ENCODE results near the gene RAI1. TPM values are rescaled to one million over a fixed set of nuclear protein-coding genes. Genes with fewer than 3 reads are reported as not detected.
A peak's percentile ranks its signal among the peaks of the same experiment; 100 is the strongest.

Gene RAI1
- total and polyA plus RNA-seq, 2 of the 8 experiments (the other 6 are each of a cell fraction or from before 2014, with no cell fraction given): 0.39 to 1.2 TPM

DNA sequence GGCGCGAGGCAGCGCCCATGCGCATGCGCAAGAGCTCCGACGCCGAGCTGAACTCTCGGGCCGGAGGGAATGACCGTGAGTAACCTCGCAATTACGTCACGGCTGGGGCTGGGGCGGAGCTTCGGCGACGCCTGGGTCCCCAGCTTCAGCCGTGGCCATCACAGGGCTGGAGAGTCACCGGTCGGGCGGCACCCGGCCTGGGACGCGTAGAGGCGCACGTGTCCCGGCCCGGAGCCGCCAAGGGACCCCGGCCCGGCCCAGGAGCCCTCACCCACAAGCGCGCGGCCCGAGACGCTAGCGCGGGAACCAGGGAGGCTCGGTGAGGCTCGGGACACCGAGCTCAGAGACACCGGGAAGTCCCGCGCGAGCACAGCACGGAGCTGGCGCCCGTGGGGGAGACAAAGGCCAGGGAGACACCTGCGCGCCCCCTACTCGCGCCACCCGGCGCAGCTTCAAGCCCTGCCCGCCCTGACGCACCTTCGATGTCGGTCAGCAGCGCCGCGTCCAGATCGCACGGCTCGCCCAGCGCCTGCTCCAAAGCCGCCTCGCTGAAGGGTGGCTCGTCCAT is 155.1 kb downstream of the RAI1 start (continued):
- TF ChIP-seq, protein P1, sequence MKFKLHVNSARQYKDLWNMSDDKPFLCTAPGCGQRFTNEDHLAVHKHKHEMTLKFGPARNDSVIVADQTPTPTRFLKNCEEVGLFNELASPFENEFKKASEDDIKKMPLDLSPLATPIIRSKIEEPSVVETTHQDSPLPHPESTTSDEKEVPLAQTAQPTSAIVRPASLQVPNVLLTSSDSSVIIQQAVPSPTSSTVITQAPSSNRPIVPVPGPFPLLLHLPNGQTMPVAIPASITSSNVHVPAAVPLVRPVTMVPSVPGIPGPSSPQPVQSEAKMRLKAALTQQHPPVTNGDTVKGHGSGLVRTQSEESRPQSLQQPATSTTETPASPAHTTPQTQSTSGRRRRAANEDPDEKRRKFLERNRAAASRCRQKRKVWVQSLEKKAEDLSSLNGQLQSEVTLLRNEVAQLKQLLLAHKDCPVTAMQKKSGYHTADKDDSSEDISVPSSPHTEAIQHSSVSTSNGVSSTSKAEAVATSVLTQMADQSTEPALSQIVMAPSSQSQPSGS (IDR thresholded peaks at IDR 0.05; ENCODE audit: low read length): peak; percentile 95
- TF ChIP-seq EP300 (IDR thresholded peaks at IDR 0.05; ENCODE audit: borderline replicate concordance in 1 of 2, low read depth in 2 of 2, low read length in 2 of 2): peak in 1 of 2 experiments; percentile 5; a peak in 1 of 3 replicates
- TF ChIP-seq TAF1 (IDR thresholded peaks at IDR 0.05; ENCODE audit: low read depth, low read length): peak; percentile 96
- TF ChIP-seq SIN3A (conservative IDR thresholded peaks at IDR 0.05 in 1 of 2, IDR thresholded peaks at IDR 0.05 in 1 of 2; ENCODE audit: low read depth in 1 of 2, low read length in 2 of 2): peak in 1 of 2 experiments; percentile 64; a peak in 2 of 4 replicates
- TF ChIP-seq TCF12 (IDR thresholded peaks at IDR 0.05; ENCODE audit: low read depth, low read length): 0 out of 2 replicates have a peak, but pooled peaks have one; percentile 38
- TF ChIP-seq, protein P2, sequence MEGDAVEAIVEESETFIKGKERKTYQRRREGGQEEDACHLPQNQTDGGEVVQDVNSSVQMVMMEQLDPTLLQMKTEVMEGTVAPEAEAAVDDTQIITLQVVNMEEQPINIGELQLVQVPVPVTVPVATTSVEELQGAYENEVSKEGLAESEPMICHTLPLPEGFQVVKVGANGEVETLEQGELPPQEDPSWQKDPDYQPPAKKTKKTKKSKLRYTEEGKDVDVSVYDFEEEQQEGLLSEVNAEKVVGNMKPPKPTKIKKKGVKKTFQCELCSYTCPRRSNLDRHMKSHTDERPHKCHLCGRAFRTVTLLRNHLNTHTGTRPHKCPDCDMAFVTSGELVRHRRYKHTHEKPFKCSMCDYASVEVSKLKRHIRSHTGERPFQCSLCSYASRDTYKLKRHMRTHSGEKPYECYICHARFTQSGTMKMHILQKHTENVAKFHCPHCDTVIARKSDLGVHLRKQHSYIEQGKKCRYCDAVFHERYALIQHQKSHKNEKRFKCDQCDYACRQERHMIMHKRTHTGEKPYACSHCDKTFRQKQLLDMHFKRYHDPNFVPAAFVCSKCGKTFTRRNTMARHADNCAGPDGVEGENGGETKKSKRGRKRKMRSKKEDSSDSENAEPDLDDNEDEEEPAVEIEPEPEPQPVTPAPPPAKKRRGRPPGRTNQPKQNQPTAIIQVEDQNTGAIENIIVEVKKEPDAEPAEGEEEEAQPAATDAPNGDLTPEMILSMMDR (IDR thresholded peaks at IDR 0.05; ENCODE audit: control extremely low read depth in 1 of 3, insufficient read depth in 1 of 3, low read depth in 1 of 3, low read length in 3 of 3): no peak
- TF ChIP-seq POLR2AphosphoS5 (IDR thresholded peaks at IDR 0.05; ENCODE audit: low read depth, low read length): peak; percentile 95
- peak; percentile 87 for TF ChIP-seq CREB1 (IDR thresholded peaks at IDR 0.05)
- no peak; the same call in 1 of the 2 replicates for TF ChIP-seq SP4 (IDR thresholded peaks at IDR 0.05; ENCODE audit: low read length)
- TF ChIP-seq, protein P3, sequence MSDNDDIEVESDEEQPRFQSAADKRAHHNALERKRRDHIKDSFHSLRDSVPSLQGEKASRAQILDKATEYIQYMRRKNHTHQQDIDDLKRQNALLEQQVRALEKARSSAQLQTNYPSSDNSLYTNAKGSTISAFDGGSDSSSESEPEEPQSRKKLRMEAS (IDR thresholded peaks at IDR 0.05): peak; percentile 74; the same call in 1 of the 2 replicates
- TF ChIP-seq TBP (IDR thresholded peaks at IDR 0.05; ENCODE audit: low read depth, low read length): peak; percentile 95
- TF ChIP-seq SP1 (IDR thresholded peaks at IDR 0.05; ENCODE audit: low read depth, low read length): peak; percentile 64; the same call in 1 of the 2 replicates
- TF ChIP-seq RAD21 (IDR thresholded peaks at IDR 0.05 in 1 of 2, conservative IDR thresholded peaks at IDR 0.05 in 1 of 2; ENCODE audit: low read depth in 2 of 2, low read length in 2 of 2): peak in 1 of 2 experiments; percentile 2; a peak in 1 of 4 replicates
- TF ChIP-seq EZH2 (IDR thresholded peaks at IDR 0.05; ENCODE audit: low read depth, low read length, severe bottlenecking): no peak
- peak; percentile 81 to 99 for TF ChIP-seq POLR2A (IDR thresholded peaks at IDR 0.05; ENCODE audit: control extremely low read depth in 1 of 2, low read depth in 2 of 2, low read length in 2 of 2)
- TF ChIP-seq PHF8 (conservative IDR thresholded peaks at IDR 0.05; ENCODE audit: low read depth, low read length): peak; percentile 81
- peak; percentile 66; the same call in 1 of the 2 replicates for TF ChIP-seq JUND (IDR thresholded peaks at IDR 0.05; ENCODE audit: low read length)
- peak; percentile 88 for TF ChIP-seq TAF7 (optimal IDR thresholded peaks at IDR 0.05; ENCODE audit: borderline replicate concordance, low read depth, low read length)
- TF ChIP-seq NRF1 (IDR thresholded peaks at IDR 0.05; ENCODE audit: low read depth, low read length): peak; percentile 97
- peak; percentile 58 for TF ChIP-seq CEBPB (IDR thresholded peaks at IDR 0.05; ENCODE audit: low read depth, low read length)

Data from H1 (cell line).